ENCODE measurements around the gene FAR1.

- TF ChIP-seq CTCF (IDR thresholded peaks at IDR 0.05; ENCODE audit: borderline replicate concordance, extremely low read depth, low read length, poor library complexity, severe bottlenecking), result no peak
- no peak for TF ChIP-seq EZH2 (IDR thresholded peaks at IDR 0.05; ENCODE audit: borderline replicate concordance, low read depth, low read length, severe bottlenecking)
Measured at GRCh38 chr11:13676576-13676975, 8.1 kb downstream of the FAR1 start.
